HFFc6 (cell line): ENCODE data around the gene SLC17A4. TPM values are rescaled to one million over a fixed set of nuclear protein-coding genes. Genes with fewer than 3 reads are reported as not detected.
A peak's percentile ranks its signal among the peaks of the same experiment; 100 is the strongest.

ENCODE experiments used
- DNase-seq: peaks from one replicate; pipeline ENCODE4 v3.0.0-alpha.2; 2018
- H3K27ac Mint-ChIP-seq: 2 replicates; pipeline ENCODE4 v1.8.0; 2020; ENCODE audit warnings: mild to moderate bottlenecking, mixed read lengths
- H3K27me3 Mint-ChIP-seq: 2 replicates; pipeline ENCODE4 v1.8.0; 2021; ENCODE audit warnings: mild to moderate bottlenecking, moderate library complexity, mixed read lengths; ENCODE audit not compliant: insufficient read depth
- H3K36me3 Mint-ChIP-seq: 2 replicates; pipeline ENCODE4 v1.8.0; 2021; ENCODE audit warnings: low read depth, mixed read lengths
- H3K4me1 Mint-ChIP-seq: 2 replicates; pipeline ENCODE4 v1.8.0; 2020; ENCODE audit warnings: low read depth, mixed read lengths
- H3K4me3 Mint-ChIP-seq: 2 replicates; pipeline ENCODE4 v1.8.0; 2020; ENCODE audit warnings: mild to moderate bottlenecking, moderate library complexity, mixed read lengths
- H3K9me3 Mint-ChIP-seq: 2 replicates; pipeline ENCODE4 v1.8.0; 2020; ENCODE audit warnings: mild to moderate bottlenecking, mixed read lengths
- total RNA-seq, 6 experiments: library from RNA; stranded (reverse); fragmentation: NEBNext Ultra II Directional; extraction: Animal tissue kit (Norgen Biotek cat#: 25700); gene quantifications; 2 replicates in 1 of 6; 3 replicates in 5 of 6; pipeline ENCODE4 v1.2.3, GENCODE V29; 2021
- TF ChIP-seq, protein P1 (sequence below): fragments of 200-600 bp; sonication (generic); IDR thresholded peaks from 2 replicates; pipeline ENCODE4 v1.5.0; 2021; ENCODE audit warnings: antibody characterized with exemption, mild to moderate bottlenecking

Gene SLC17A4
- total RNA-seq, 6 experiments from 2014 or later = not detected

GRCh38 chr6:25777856-25778649 lies 23.5 kb downstream of the SLC17A4 start:
- no peaks in the 10 kb centered on the region; the same call in 1 of the 2 replicates for H3K9me3 Mint-ChIP-seq
- H3K27me3 Mint-ChIP-seq = no peaks in the 10 kb centered on the region
- DNase-seq = no peak
- TF ChIP-seq, protein P1, sequence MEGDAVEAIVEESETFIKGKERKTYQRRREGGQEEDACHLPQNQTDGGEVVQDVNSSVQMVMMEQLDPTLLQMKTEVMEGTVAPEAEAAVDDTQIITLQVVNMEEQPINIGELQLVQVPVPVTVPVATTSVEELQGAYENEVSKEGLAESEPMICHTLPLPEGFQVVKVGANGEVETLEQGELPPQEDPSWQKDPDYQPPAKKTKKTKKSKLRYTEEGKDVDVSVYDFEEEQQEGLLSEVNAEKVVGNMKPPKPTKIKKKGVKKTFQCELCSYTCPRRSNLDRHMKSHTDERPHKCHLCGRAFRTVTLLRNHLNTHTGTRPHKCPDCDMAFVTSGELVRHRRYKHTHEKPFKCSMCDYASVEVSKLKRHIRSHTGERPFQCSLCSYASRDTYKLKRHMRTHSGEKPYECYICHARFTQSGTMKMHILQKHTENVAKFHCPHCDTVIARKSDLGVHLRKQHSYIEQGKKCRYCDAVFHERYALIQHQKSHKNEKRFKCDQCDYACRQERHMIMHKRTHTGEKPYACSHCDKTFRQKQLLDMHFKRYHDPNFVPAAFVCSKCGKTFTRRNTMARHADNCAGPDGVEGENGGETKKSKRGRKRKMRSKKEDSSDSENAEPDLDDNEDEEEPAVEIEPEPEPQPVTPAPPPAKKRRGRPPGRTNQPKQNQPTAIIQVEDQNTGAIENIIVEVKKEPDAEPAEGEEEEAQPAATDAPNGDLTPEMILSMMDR = no peak
- H3K4me1 Mint-ChIP-seq = no peaks in the 10 kb centered on the region
- no peaks in the 10 kb centered on the region for H3K36me3 Mint-ChIP-seq
- no peak overlapping the region for H3K4me3 Mint-ChIP-seq
- H3K27ac Mint-ChIP-seq = no peak overlapping the region

- TF ChIP-seq, protein P1 = no peak
- no peaks in the 10 kb centered on the region for H3K9me3 Mint-ChIP-seq
These were observed 26.6 kb downstream of the SLC17A4 start for GRCh38 chr6:25781134-25781533.

DNA sequence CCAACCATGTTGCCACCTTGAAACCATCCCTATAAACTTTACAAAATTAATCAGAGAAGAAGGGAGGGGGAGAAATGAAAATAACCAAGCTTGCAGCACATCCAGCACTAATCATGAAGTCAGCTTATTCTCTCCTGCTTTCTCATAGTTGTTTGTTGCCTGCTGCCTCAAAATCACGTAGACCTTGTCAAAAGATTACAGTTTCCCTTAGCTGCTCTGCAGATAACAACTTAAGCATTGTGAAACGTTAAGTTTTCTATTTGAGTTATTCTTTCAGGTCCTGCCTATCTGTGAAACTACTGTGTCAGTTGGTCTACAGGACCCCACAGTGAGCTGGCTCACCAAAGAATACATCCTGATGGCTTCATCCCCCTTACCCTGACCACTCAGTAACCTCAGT lies 32.9 kb downstream of the SLC17A4 start:
- Mint-ChIP-seq H3K9me3 (no peaks in the 10 kb centered on the region), H3K4me1 (no peaks in the 10 kb centered on the region), H3K4me3 (no peak overlapping the region), H3K27me3 (no peaks in the 10 kb centered on the region), H3K27ac (no peak overlapping the region), H3K36me3 (no peaks in the 10 kb centered on the region)
- no peak for DNase-seq
- TF ChIP-seq, protein P1 = no peak

More at GRCh38 chr6:25781134-25781533, 26.6 kb downstream of the SLC17A4 start:
- no peaks in the 10 kb centered on the region for H3K4me1 Mint-ChIP-seq
- H3K27me3 Mint-ChIP-seq = no peaks in the 10 kb centered on the region
- DNase-seq = no peak
- H3K27ac Mint-ChIP-seq = no peak overlapping the region
- H3K36me3 Mint-ChIP-seq = no peaks in the 10 kb centered on the region
- H3K4me3 Mint-ChIP-seq = no peak overlapping the region

GRCh38 chr6:25788305-25788922 lies 33.9 kb downstream of the SLC17A4 start:
- DNase-seq = peak; percentile 39
- Mint-ChIP-seq H3K27ac (no peak overlapping the region), H3K36me3 (no peaks in the 10 kb centered on the region), H3K4me1 (no peaks in the 10 kb centered on the region), H3K27me3 (no peaks in the 10 kb centered on the region), H3K4me3 (no peak overlapping the region), H3K9me3 (no peaks in the 10 kb centered on the region)
- TF ChIP-seq, protein P1 = peak; percentile 76

GRCh38 chr6:25789475-25789874 lies 34.9 kb downstream of the SLC17A4 start:
- H3K4me3 Mint-ChIP-seq = no peak overlapping the region
- no peaks in the 10 kb centered on the region for H3K9me3 Mint-ChIP-seq
- H3K4me1 Mint-ChIP-seq = no peaks in the 10 kb centered on the region
- no peak for DNase-seq
- H3K27me3 Mint-ChIP-seq = no peaks in the 10 kb centered on the region
- TF ChIP-seq, protein P1 = no peak
- H3K36me3 Mint-ChIP-seq = no peaks in the 10 kb centered on the region
- no peak overlapping the region for H3K27ac Mint-ChIP-seq
